Smooth muscle cell (in vitro differentiated cells): Measurements from ENCODE around the gene SAMD15. TPM values are rescaled to one million over a fixed set of nuclear protein-coding genes. Genes with fewer than 3 reads are reported as not detected.

Experiments used
- DNase-seq: peaks from one replicate; lab custom pipeline; 2025; ENCODE audit not compliant: unreplicated experiment; lab: John Stamatoyannopoulos, UW
- H2AFZ ChIP-seq: fragments of 200-600 bp; sonication (generic); 2 replicates; pipeline ENCODE4 v1.6.0; 2016; ENCODE audit warnings: antibody characterized with exemption, low read depth, mild to moderate bottlenecking
- H3F3A ChIP-seq: fragments of 200-600 bp; sonication (generic); 2 replicates; pipeline ENCODE4 v1.6.0; 2017; ENCODE audit warnings: antibody characterized with exemption, low read depth
- H3K27ac ChIP-seq: fragments of 200-600 bp; sonication (generic); 2 replicates; pipeline ENCODE4 v1.5.1; 2016; ENCODE audit warnings: low read depth, mild to moderate bottlenecking
- H3K27me3 ChIP-seq: fragments of 200-600 bp; sonication (generic); 2 replicates; pipeline ENCODE4 v1.6.1; 2016; ENCODE audit warnings: low read depth, mild to moderate bottlenecking
- H3K36me3 ChIP-seq: fragments of 200-600 bp; sonication (generic); 2 replicates; pipeline ENCODE4 v1.5.1; 2016; ENCODE audit warnings: low read depth
- H3K4me1 ChIP-seq: fragments of 200-600 bp; sonication (generic); 2 replicates; pipeline ENCODE4 v1.5.1; 2016; ENCODE audit warnings: low read depth
- H3K4me2 ChIP-seq: fragments of 200-600 bp; sonication (generic); 2 replicates; pipeline ENCODE4 v1.6.0; 2016; ENCODE audit warnings: mild to moderate bottlenecking
- H3K4me3 ChIP-seq: fragments of 200-600 bp; sonication (generic); 2 replicates; pipeline ENCODE4 v1.5.1; 2016; ENCODE audit warnings: mild to moderate bottlenecking
- H3K79me2 ChIP-seq: fragments of 200-600 bp; sonication (generic); 2 replicates; pipeline ENCODE4 v1.6.0; 2016; ENCODE audit warnings: low read depth, mild to moderate bottlenecking
- H3K9ac ChIP-seq: fragments of 200-600 bp; sonication (generic); 2 replicates; pipeline ENCODE4 v1.6.0; 2016; ENCODE audit warnings: low read depth
- H3K9me3 ChIP-seq: fragments of 200-600 bp; sonication (generic); replicated peaks from 2 replicates; pipeline ENCODE4 v1.5.1; 2016; ENCODE audit warnings: low read depth
- H4K20me1 ChIP-seq: fragments of 200-600 bp; sonication (generic); 2 replicates; pipeline ENCODE4 v1.6.0; 2016; ENCODE audit warnings: low read depth
- WGBS: methylation state at CpG from one replicate; pipeline ENCODE4 v1.1.7; 2016; ENCODE audit warnings: low lambda C conversion rate; 5-methylcytosine and 5-hydroxymethylcytosine counted together
- polyA plus RNA-seq: library from polyadenylated mRNA; unstranded; fragments of >200 nt; fragmentation: Nextera tagmentation; extraction: Ambion mirVana; gene quantifications from 2 replicates; pipeline ENCODE4 v1.2.1, GENCODE V29; 2016
- total RNA-seq: library from RNA; depleted of rRNA; stranded (reverse); fragments of >200 nt; gene quantifications from 2 replicates; pipeline ENCODE4 v1.2.3, GENCODE V29; 2014
- TF ChIP-seq, protein P1 (sequence below): fragments of 200-600 bp; sonication (generic); IDR thresholded peaks from 2 replicates; pipeline ENCODE4 v1.5.1; 2017; ENCODE audit warnings: borderline replicate concordance, mild to moderate bottlenecking, antibody characterized with exemption; ENCODE audit not compliant: insufficient read depth, poor library complexity, severe bottlenecking

SAMD15 gene
- total and polyA plus RNA-seq, 2 experiments from 2014 or later = 0.49 to 1.1 TPM

GRCh38 chr14:77416836-77417235, 39.7 kb downstream of the SAMD15 start:
- Histone ChIP-seq H3K27me3 (no peaks in the 10 kb centered on the region), H3K27ac (no peak overlapping the region), H3K4me3 (no peak overlapping the region), H3K9me3 (no peaks in the 10 kb centered on the region), H3K9ac (no peak overlapping the region), H4K20me1 (no peaks in the 10 kb centered on the region), H3K79me2 (no peaks in the 10 kb centered on the region), H3K4me1 (no peaks in the 10 kb centered on the region), H2AFZ (no peak overlapping the region), H3K4me2 (no peak overlapping the region), H3F3A (no peaks in the 10 kb centered on the region), H3K36me3 (no peaks in the 10 kb centered on the region)
- WGBS = 97% methylated on average over 8 of the region's 8 CpGs
- TF ChIP-seq, protein P1, sequence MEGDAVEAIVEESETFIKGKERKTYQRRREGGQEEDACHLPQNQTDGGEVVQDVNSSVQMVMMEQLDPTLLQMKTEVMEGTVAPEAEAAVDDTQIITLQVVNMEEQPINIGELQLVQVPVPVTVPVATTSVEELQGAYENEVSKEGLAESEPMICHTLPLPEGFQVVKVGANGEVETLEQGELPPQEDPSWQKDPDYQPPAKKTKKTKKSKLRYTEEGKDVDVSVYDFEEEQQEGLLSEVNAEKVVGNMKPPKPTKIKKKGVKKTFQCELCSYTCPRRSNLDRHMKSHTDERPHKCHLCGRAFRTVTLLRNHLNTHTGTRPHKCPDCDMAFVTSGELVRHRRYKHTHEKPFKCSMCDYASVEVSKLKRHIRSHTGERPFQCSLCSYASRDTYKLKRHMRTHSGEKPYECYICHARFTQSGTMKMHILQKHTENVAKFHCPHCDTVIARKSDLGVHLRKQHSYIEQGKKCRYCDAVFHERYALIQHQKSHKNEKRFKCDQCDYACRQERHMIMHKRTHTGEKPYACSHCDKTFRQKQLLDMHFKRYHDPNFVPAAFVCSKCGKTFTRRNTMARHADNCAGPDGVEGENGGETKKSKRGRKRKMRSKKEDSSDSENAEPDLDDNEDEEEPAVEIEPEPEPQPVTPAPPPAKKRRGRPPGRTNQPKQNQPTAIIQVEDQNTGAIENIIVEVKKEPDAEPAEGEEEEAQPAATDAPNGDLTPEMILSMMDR = no peak
- no peak for DNase-seq

GRCh38 chr14:77421201-77421600, 44.0 kb downstream of the SAMD15 start:
- H3K36me3 ChIP-seq = peaks cover 14% of the 10 kb centered on the region
- H3K9me3 ChIP-seq = no peaks in the 10 kb centered on the region
- no peak overlapping the region for H3K9ac ChIP-seq
- no peak overlapping the region for H3K27ac ChIP-seq
- no peaks in the 10 kb centered on the region for H3K27me3 ChIP-seq
- no peak overlapping the region for H3K4me2 ChIP-seq
- TF ChIP-seq, protein P1 = no peak
- DNase-seq = no peak
- H3F3A ChIP-seq = no peaks in the 10 kb centered on the region
- WGBS = 78% methylated on average over 2 of the region's 2 CpGs
- H3K4me3 ChIP-seq = no peak overlapping the region
- H3K4me1 ChIP-seq = no peaks in the 10 kb centered on the region
- H4K20me1 ChIP-seq = no peaks in the 10 kb centered on the region
- no peak overlapping the region for H2AFZ ChIP-seq
- H3K79me2 ChIP-seq = no peaks in the 10 kb centered on the region

GRCh38 chr14:77423423-77423822, 46.2 kb downstream of the SAMD15 start, which contains the start of gene NOXRED1:
Gene NOXRED1, minus strand, starts transcription at chr14:77423523. Its CDS starts 634 bp downstream, at chr14:77422889.
- Histone ChIP-seq H3K79me2 (no peaks in the 10 kb centered on the region), H3K27me3 (no peaks in the 10 kb centered on the region), H2AFZ (no peak within 1 kb of the TSS), H3K9me3 (no peaks in the 10 kb centered on the region), H3K4me2 (no peak within 1 kb of the TSS), H3F3A (no peaks in the 10 kb centered on the region), H3K36me3 (peaks cover 24% of the 10 kb centered on the region), H3K4me3 (no peak within 1 kb of the TSS), H4K20me1 (no peaks in the 10 kb centered on the region), H3K9ac (no peak within 1 kb of the TSS), H3K27ac (no peak within 1 kb of the TSS), H3K4me1 (no peaks in the 10 kb centered on the region)
- no peak for DNase-seq
- TF ChIP-seq, protein P1 = no peak
- WGBS = 97% methylated on average over 1 of the region's 1 CpG

DNA sequence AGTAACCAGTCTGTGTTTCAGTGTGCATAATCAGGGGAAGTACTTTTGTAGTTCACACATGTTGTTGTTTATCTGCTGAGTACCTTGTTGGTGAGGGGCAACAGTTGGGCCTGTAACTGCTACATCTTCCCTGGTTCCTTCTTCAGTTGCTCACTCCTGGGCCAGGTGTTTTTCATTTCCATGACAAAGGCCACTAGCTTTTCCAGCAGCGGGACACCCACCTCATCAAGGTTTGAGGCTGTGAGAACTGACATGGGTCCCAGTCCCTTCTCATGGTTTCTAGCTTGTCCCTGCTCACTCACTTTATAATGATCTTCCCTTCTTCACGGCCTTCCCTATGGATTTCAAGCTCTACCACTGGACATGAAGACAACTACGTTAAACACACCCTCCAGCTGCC, 47.7 kb downstream of the SAMD15 start:
- Histone ChIP-seq H3K27ac (no peak overlapping the region), H3K27me3 (no peaks in the 10 kb centered on the region), H3F3A (no peaks in the 10 kb centered on the region), H3K4me1 (no peaks in the 10 kb centered on the region), H4K20me1 (no peaks in the 10 kb centered on the region), H3K9ac (no peak overlapping the region), H3K9me3 (no peaks in the 10 kb centered on the region), H3K36me3 (peaks cover 30% of the 10 kb centered on the region), H2AFZ (no peak overlapping the region), H3K4me3 (no peak overlapping the region), H3K4me2 (no peak overlapping the region), H3K79me2 (no peaks in the 10 kb centered on the region)
- 88% methylated on average over 3 of the region's 3 CpGs for WGBS
- TF ChIP-seq, protein P1 = no peak
- DNase-seq = no peak
